RWPE1 (cell line): Measurements from ENCODE around the gene ICOS.
"Not testable (repeated sequence)": the region's sequence is repeated elsewhere in the genome, so short reads cannot be mapped to it uniquely, and the experiment has no call there.

Source experiments
- CTCF ChIA-PET: fragments of 350-600 bp; sonication (Branson Sonifier 250); formaldehyde crosslinking; extraction: SDS; loops from one replicate; lab custom pipeline; 2021; lab: Yijun Ruan, JAX
- POLR2A ChIA-PET: fragments of 400-600 bp; formaldehyde crosslinking; extraction: SDS; loops from one replicate; lab custom pipeline; 2020; ENCODE audit warnings: antibody characterized with exemption; ENCODE audit not compliant: low non-redundant PET; lab: Yijun Ruan, JAX
- DNase-seq: peaks from one replicate; pipeline ENCODE4 v3.0.0; 2012; ENCODE audit warnings: low spot score
- H3K27ac ChIP-seq: fragments of 450-650 bp; 2 replicates; pipeline ENCODE4 v1.5.1; 2017
- TF ChIP-seq, protein P1 (sequence below): fragments of 450-650 bp; conservative IDR thresholded peaks from 2 replicates; pipeline ENCODE4 v1.5.1; 2017; ENCODE audit warnings: low read depth, mild to moderate bottlenecking

ICOS gene

DNA sequence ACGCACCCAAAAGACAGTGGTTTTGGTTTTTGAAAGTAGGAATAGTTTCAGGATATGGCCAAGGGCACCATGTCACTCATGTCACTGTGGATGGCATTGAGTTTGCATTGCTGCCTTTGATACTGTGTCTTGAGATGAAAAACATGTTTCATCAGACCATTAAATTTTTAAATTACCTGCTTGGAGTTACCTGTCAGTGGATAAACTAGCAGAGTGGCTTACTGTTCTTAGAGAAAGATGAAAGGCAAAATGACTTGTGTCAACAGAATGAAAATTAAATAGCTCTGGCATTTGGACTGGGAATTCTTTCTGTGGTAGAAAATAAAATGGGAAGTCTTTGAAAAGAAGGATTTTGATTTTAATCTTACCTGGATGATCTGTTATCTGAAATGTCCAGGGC lies 386 bp downstream of the ICOS start:
- CTCF ChIA-PET: no interaction called here
- no peak overlapping the region for H3K27ac ChIP-seq
- DNase-seq: no peak
- TF ChIP-seq, protein P1, sequence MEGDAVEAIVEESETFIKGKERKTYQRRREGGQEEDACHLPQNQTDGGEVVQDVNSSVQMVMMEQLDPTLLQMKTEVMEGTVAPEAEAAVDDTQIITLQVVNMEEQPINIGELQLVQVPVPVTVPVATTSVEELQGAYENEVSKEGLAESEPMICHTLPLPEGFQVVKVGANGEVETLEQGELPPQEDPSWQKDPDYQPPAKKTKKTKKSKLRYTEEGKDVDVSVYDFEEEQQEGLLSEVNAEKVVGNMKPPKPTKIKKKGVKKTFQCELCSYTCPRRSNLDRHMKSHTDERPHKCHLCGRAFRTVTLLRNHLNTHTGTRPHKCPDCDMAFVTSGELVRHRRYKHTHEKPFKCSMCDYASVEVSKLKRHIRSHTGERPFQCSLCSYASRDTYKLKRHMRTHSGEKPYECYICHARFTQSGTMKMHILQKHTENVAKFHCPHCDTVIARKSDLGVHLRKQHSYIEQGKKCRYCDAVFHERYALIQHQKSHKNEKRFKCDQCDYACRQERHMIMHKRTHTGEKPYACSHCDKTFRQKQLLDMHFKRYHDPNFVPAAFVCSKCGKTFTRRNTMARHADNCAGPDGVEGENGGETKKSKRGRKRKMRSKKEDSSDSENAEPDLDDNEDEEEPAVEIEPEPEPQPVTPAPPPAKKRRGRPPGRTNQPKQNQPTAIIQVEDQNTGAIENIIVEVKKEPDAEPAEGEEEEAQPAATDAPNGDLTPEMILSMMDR: no peak
- POLR2A ChIA-PET: no interaction called here

- DNase-seq: no peak
- H3K27ac ChIP-seq: no peak overlapping the region
- ChIA-PET CTCF (interaction anchor here (0.6 kb wide), 1 partner anchor 24 kb away, joined by 6 read pairs; no protein-coding TSS in a partner anchor), POLR2A (no interaction called here)
- TF ChIP-seq, protein P1: no peak
Observed at GRCh38 chr2:203937788-203938187, 1.2 kb downstream of the ICOS start.

DNA sequence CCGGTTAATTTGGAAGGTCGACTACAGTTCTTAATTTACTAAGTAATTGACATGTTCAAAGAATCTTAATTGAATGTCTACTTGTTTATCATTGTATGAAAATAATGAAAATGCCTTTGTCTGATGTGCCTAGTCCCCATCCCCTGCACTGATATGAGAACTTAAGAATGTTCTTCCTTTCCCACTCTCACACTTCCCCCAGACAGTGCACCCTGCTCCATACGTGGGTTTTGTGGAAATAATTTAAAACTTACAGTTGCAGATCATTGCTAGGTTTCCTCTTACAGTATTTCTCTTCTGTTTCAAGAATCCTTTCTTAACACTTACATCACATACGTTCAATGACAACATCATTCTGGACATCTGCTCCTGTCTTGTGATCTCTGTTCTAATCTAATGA lies 3.5 kb downstream of the ICOS start:
- TF ChIP-seq, protein P1: no peak
- H3K27ac ChIP-seq: no peak overlapping the region
- no peak for DNase-seq
- POLR2A ChIA-PET: no interaction called here
- CTCF ChIA-PET: no interaction called here

DNA sequence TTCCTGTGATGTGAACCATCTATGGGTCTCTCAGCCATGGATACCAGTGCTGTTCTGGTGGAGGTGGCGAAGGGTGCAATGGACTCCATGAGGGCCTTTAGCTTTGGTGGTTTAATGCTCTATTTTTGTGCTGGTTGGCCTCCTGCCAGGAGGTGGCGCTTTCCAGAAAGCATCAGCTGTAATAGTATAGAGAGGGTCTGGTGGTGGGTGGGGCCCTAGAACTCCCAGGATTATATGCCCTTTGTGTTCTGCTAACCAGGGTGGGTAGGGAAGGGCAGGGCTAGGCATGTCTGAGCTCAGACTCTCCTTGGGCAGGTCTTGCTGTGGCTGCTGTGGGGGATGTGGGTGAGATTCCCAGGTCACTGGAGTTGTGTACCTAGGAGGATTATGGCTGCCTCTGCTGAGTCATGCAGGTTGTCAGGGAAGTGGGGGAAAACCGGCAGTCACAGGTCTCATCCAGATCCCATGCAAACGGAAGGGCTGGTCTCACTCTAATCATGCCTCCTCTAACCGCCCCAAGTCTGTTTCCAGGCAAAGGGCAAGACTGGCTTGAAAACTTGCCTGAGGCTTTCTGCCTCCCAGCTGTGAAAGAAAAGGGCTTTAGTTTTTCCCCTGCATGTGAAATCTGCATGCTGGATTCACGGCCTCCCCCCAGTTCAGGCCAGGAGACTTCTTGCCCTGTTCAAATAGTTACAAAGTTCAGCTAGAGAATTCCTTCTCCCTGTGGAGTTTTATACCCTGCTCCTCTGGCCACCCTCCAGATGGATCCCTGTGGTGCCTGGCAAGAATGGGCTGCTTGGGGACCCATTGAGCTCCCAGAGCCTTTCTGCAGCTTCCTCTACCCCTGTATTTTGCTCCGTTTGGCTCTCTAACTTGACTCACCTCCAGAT lies 7.2 kb downstream of the ICOS start:
- DNase-seq, POLR2A ChIA-PET, CTCF ChIA-PET: not testable (repeated sequence)
- H3K27ac ChIP-seq: peak overlapping the region; percentile 57

DNA sequence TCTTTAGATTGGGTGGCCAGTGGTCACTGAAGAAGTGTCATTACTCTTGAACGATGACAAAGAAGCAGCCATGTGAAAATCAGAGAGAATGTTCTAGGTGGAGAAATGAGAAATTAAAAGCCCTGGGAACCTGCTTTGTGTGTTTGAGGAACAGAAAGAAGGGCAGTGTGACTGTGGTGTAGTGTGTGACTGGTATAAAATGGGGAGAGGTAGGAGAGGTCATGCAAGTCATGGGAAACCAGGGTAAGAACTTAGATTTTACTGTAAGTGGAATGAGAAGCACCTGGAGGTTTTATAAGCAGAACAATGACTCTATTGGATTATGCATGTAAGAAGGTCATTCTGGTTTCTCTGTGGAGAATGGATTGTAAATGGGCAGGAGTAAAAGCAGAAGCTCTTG lies 12.2 kb downstream of the ICOS start:
- ChIA-PET POLR2A (no interaction called here), CTCF (interaction anchor here (0.7 kb wide), 1 partner anchor 75 kb away, joined by 3 read pairs; no protein-coding TSS in a partner anchor)
- H3K27ac ChIP-seq: no peak overlapping the region
- TF ChIP-seq, protein P1: no peak
- no peak for DNase-seq

DNA sequence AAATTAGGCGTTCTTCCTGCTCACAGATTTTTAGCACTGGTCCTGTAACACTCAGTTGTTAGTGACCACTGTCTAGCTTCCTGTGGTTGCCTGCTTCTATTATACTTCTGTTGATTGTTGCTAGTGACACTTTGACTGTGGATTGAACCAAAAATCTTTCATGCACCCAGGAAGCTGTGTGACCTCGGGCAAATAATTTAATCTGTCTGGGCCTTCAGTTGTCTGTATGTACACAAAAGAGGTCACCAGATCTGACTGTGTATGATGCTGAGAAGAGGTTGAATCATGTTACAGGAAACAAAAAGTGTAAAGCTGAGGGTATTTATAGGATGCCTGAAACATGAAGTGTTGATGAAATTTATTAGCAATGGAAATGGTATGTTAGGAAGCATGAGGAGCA lies 12.7 kb downstream of the ICOS start:
- TF ChIP-seq, protein P1: no peak
- POLR2A ChIA-PET: no interaction called here
- CTCF ChIA-PET: interaction anchor here (0.7 kb wide), 1 partner anchor 75 kb away, joined by 3 read pairs; no protein-coding TSS in a partner anchor
- peak; percentile 9 for DNase-seq
- no peak overlapping the region for H3K27ac ChIP-seq

- TF ChIP-seq, protein P1: no peak
- H3K27ac ChIP-seq: no peak overlapping the region
- no peak for DNase-seq
- ChIA-PET POLR2A (no interaction called here), CTCF (no interaction called here)
Observed at GRCh38 chr2:203951366-203951902, 14.9 kb downstream of the ICOS start.
